Measurements from ENCODE around the gene BMP7.
A peak's percentile ranks its signal among the peaks of the same experiment; 100 is the strongest.

Gene BMP7

GRCh38 chr20:57202309-57202708, 64.1 kb downstream of the BMP7 start:
- H3K9ac ChIP-seq (ENCODE audit: low read depth, low read length, poor library complexity, severe bottlenecking) = no peak overlapping the region
- H3F3A ChIP-seq (ENCODE audit: low read depth) = no peaks in the 10 kb centered on the region
- H4K20me1 ChIP-seq (ENCODE audit: insufficient read depth, low read length, poor library complexity, severe bottlenecking) = no peaks in the 10 kb centered on the region
- no peaks in the 10 kb centered on the region for H3K9me2 ChIP-seq (replicated peaks; ENCODE audit: low read depth, low read length)
- no peak overlapping the region for H3K4me2 ChIP-seq (ENCODE audit: low read depth, low read length, poor library complexity, severe bottlenecking)
- no peak overlapping the region for H2AFZ ChIP-seq (ENCODE audit: low read length)
- H3K4me3 ChIP-seq (ENCODE audit: low read length, poor library complexity, severe bottlenecking) = no peak overlapping the region
- H3K79me2 ChIP-seq (ENCODE audit: insufficient read depth, low read length) = no peaks in the 10 kb centered on the region
- H3K27me3 ChIP-seq (ENCODE audit: insufficient read depth, low read length, poor library complexity, severe bottlenecking) = no peaks in the 10 kb centered on the region
- H3K36me3 ChIP-seq (ENCODE audit: insufficient read depth, low read length) = no peaks in the 10 kb centered on the region
- TF ChIP-seq EZH2phosphoT487 (IDR thresholded peaks at IDR 0.05; ENCODE audit: borderline replicate concordance) = no peak
- no peak for TF ChIP-seq CTCF (conservative IDR thresholded peaks at IDR 0.05; ENCODE audit: low read length)
- H3K9me3 ChIP-seq (ENCODE audit: insufficient read depth, low read depth, low read length) = no peaks in the 10 kb centered on the region
- no peaks in the 10 kb centered on the region for H3K4me1 ChIP-seq (ENCODE audit: insufficient read depth, low read length, poor library complexity, severe bottlenecking)

- Histone ChIP-seq H3F3A (ENCODE audit: low read depth) (no peaks in the 10 kb centered on the region), H3K9me2 (replicated peaks; ENCODE audit: low read depth, low read length) (no peaks in the 10 kb centered on the region), H3K9me3 (ENCODE audit: insufficient read depth, low read depth, low read length) (no peaks in the 10 kb centered on the region), H3K36me3 (ENCODE audit: insufficient read depth, low read length) (no peaks in the 10 kb centered on the region), H3K79me2 (ENCODE audit: insufficient read depth, low read length) (no peaks in the 10 kb centered on the region), H4K20me1 (ENCODE audit: insufficient read depth, low read length, poor library complexity, severe bottlenecking) (no peaks in the 10 kb centered on the region), H3K4me3 (ENCODE audit: low read length, poor library complexity, severe bottlenecking) (no peak overlapping the region), H3K4me1 (ENCODE audit: insufficient read depth, low read length, poor library complexity, severe bottlenecking) (no peaks in the 10 kb centered on the region), H3K9ac (ENCODE audit: low read depth, low read length, poor library complexity, severe bottlenecking) (no peak overlapping the region), H2AFZ (ENCODE audit: low read length) (peak overlapping the region; percentile 15; the same call in 1 of the 2 replicates), H3K27me3 (ENCODE audit: insufficient read depth, low read length, poor library complexity, severe bottlenecking) (no peaks in the 10 kb centered on the region), H3K4me2 (ENCODE audit: low read depth, low read length, poor library complexity, severe bottlenecking) (no peak overlapping the region)
- TF ChIP-seq CTCF (conservative IDR thresholded peaks at IDR 0.05; ENCODE audit: low read length) (no peak), EZH2phosphoT487 (IDR thresholded peaks at IDR 0.05; ENCODE audit: borderline replicate concordance) (no peak)
Observed at GRCh38 chr20:57200882-57201695, 65.4 kb downstream of the BMP7 start.

- Histone ChIP-seq H3K9me2 (replicated peaks; ENCODE audit: low read depth, low read length) (no peaks in the 10 kb centered on the region), H3K9ac (ENCODE audit: low read depth, low read length, poor library complexity, severe bottlenecking) (no peak overlapping the region), H3K9me3 (ENCODE audit: insufficient read depth, low read depth, low read length) (no peaks in the 10 kb centered on the region), H3K4me3 (ENCODE audit: low read length, poor library complexity, severe bottlenecking) (no peak overlapping the region), H3F3A (ENCODE audit: low read depth) (no peaks in the 10 kb centered on the region), H3K36me3 (ENCODE audit: insufficient read depth, low read length) (no peaks in the 10 kb centered on the region), H4K20me1 (ENCODE audit: insufficient read depth, low read length, poor library complexity, severe bottlenecking) (no peaks in the 10 kb centered on the region), H2AFZ (ENCODE audit: low read length) (no peak overlapping the region), H3K27me3 (ENCODE audit: insufficient read depth, low read length, poor library complexity, severe bottlenecking) (no peaks in the 10 kb centered on the region), H3K4me1 (ENCODE audit: insufficient read depth, low read length, poor library complexity, severe bottlenecking) (no peaks in the 10 kb centered on the region), H3K79me2 (ENCODE audit: insufficient read depth, low read length) (no peaks in the 10 kb centered on the region), H3K4me2 (ENCODE audit: low read depth, low read length, poor library complexity, severe bottlenecking) (no peak overlapping the region)
- TF ChIP-seq CTCF (conservative IDR thresholded peaks at IDR 0.05; ENCODE audit: low read length) (no peak), EZH2phosphoT487 (IDR thresholded peaks at IDR 0.05; ENCODE audit: borderline replicate concordance) (no peak)
Observed at GRCh38 chr20:57199656-57200405, 66.6 kb downstream of the BMP7 start.
